ENCODE measurements around the gene KCNJ18.
"Not testable (repeated sequence)": the region's sequence is repeated elsewhere in the genome, so short reads cannot be mapped to it uniquely, and the experiment has no call there.

KCNJ18 gene

DNA sequence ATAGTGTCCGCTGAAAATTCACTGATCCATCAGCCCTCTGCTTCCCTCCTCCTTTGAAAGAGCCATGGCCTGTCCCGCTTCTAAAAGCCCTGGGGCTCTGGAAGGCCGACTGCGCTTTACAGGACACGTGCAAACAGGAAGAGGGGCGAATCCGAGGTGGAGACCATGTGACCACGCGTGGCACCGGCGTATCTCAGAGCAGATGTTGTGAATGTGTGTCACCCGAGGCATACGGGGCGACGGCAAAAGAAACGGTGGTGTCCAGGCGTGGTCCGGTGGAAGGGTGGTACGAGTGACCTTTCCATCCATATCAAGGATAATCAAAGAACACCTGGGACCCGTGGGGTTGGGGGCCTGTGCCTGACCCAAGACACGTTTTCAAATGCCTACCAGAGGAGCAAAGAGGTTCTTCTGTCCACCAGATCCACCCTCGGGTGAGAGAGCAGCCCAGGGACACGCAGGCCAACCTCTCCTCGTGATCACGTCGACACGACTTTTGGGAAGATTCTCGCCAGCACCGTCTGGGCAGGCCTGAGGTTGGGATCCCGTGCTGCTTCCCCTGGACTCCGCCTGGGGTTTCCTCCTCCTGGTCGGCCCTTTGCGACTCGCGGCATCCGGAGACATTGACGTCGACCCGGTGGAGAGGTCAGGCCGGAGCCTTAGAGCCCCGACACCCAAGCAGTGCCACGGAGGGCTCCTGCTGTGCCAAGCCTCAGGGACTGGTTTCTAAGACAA is 7.1 kb upstream of the KCNJ18 start:
- DNase-seq (ENCODE audit: low spot score), result not testable (repeated sequence)

DNA sequence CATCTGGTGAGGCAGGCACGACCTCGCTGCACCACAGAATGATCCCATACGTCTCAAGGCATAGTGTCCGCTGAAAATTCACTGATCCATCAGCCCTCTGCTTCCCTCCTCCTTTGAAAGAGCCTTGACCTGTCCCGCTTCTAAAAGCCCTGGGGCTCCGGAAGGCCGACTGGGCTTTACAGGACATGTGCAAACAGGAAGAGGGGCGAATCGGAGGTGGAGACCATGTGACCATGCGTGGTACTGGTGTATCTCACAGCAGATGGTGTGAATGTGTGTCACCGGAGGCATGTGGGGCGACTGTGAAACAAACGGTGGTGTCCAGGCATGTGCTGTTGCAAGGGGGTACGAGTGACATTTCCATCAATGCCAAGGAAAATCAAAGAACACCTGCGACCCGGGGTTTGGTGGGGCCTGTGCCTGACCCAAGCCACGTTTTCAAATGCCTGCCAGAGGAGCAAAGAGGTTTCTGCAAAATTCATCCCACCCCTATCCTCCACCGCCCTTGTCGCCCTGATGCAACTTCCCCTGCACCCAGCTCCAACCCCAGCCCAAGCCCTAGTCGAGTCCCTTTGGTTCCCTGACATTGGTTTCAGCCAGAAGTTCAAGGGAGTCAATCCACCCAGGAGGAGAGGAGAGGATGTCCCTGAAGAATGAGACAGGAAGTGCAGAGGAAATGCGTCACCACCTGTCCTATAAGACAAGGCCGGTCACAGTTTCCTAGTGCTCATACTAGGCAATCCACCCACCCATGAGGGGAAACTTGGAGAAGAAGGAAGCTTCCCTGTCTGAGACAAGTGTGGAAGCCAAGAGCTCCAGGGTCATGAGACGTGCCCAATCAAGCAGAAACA is 5.9 kb upstream of the KCNJ18 start:
- no peak for DNase-seq (ENCODE audit: low spot score)

DNA sequence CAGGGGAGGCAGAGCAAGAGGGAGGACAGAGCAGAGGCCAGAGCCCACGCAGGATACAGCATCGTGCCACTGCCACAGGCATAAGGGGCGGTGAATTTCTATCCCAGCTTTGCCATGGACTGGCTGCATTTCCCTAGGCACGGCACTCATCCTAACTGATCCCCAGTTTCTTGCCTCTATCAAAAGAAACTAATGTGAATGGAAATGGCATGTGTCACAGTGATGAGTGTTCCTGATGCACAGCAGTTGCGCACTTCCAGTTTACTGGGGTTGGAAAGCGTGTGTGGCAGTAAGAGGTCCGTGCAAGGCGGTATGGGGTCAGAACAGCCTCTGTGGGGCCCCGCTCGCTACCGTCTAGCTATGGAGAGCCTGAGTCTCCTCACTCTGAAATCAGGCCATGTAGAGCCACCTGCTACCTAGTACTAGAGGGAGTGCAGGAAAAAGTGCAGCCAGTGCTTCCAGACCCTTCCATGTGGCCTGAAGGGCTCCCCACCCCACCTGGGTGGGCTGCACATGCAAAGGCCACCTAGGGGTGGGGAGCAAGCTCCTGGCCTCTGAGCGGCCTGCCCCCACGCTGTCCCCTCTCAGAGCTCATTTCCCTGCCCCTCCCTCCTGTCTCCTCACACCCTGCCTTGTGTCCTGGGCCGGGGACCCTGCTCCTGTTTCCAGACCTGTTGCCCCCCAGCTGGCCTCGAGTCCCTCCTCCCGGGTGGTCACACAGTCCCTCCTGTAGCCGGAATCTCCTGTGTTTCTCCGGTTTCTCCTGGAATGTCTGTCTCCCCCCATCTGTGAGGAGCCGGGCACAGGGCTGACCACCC is 5.0 kb upstream of the KCNJ18 start:
- DNase-seq (ENCODE audit: low spot score), result no peak

DNA sequence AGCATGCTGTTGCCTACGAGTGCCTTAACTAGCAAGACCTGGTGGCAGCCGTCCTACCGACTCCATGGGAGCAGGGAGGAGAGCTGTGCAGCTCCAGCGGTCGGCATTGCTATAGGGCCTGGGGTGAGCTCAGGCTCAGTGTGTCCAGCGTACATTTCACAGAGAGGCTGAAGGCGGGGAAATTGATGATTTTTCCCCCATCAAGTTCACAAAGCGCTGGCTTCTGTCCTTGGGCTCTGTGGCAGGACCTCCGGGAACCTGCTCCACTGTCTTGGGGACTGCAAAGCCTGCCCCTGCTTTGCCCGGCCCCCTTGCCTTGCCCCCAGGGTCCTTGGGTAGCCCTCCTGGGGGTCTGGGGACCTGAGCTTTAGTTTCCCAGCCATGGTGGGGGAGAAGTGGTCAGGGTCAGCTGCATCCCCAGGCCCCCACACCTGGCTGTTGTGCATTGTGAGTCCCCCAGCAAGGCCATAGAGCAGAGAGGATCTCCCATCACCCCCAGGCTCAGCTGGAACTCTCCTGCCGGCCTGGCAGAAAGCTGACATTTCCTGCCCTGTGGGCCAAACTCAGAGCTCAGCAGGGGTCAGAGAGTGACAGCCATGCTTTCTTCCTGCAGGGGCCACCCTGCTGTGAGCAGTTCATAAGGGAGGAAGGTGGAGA is 3.9 kb upstream of the KCNJ18 start:
- no peak for DNase-seq (ENCODE audit: low spot score)

DNA sequence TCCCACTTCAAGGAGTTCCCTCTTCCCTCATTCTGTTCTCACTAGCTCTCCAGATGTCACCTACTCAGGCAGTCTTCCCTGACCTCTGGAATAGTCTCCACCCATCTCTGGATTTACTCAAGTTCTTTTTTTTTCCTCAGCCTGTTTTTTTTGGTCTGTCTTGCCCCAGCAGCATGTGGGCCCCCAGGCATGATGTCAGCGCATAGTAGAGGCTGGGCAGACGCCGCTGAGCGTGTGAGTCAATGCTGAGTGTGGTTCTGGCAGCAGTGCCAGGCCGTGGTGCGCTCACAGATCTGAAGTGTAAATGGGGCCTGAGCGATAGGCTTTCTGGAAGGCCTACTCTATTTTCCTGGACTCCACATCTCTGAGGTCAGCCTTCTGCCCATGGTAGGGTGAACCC is 2.7 kb upstream of the KCNJ18 start:
- DNase-seq (ENCODE audit: low spot score), result peak; percentile 73

DNA sequence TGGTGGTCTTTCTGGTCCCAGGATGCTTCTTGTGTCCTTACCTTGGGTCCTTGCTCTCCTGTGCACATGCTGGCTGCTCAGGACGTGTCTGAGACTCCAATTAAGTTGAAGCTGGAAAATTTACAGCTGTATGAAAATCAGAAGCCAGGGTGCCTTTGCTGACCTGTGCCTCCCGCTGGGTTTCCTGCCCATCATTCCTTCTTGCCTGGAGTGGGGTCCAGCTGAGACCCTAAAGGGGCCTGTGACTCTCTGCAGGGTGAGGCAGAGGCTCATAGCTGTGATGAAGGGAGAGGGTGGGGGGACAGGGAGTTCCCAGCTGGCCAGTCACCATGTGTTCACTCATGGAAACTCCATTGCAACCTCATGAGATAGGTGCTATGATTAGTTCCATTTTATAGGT is 1.5 kb upstream of the KCNJ18 start:
- not testable (repeated sequence) for DNase-seq (ENCODE audit: low spot score)

DNA sequence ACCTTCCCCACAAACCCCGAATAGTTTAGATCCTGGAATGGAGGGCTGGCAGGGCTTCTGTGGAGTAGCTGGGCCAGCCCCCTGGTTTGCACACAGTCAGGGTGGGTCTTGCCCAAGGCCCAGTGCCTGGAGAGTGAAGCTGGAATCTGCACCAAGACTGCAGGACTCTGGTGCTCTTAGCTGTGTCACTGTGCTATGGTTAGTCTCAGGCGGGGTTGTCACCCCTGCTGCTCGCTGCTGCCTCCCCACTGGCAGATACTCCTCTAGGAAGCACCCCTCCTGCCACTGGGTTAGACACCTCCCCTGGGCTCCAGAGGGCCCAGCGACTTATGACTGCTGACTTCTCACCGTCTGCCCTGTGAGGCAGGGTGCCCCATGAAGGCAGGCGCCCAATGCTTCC is 842 bp upstream of the KCNJ18 start:
- not testable (repeated sequence) for DNase-seq (ENCODE audit: low spot score)

DNA sequence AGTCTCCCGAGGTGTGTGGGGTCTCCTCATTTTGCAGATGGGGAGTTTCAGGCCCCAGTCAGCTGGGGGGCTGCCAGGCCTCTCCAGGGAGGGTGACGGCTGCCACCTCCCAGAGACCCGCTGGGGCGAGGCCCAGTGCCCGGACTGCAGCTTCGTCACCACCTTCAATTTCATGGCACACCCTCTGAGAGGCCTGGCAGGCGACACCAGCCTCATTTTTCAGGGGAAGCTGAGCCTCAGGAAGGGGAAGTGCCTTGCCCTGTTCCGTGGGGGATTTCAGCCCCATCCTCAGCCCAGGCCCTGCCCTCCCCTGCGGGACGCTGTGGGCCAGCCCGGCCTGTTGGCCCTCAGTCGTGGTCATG is 362 bp downstream of the KCNJ18 start:
- DNase-seq (ENCODE audit: low spot score), result not testable (repeated sequence)

DNA sequence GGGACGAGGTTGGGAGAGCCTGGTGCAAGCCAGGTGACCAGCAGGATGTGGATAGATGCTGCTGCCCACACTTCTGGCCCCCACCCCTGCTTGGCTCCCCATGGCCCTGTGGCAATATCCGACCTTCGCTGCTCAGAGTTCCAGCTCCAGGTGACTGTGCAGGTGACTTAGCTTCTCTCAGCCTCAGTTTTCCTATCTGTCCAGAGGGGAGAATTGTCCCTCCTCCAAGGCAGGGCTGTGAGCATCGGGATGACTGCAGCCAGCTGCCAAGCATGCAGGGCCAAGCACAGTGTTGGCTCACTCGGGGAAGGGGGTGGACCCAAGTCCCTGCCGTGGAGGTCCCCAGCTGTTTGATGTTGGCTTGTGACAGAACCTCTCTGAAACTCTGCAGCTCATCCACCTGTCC is 1.1 kb downstream of the KCNJ18 start:
- not testable (repeated sequence) for DNase-seq (ENCODE audit: low spot score)

DNA sequence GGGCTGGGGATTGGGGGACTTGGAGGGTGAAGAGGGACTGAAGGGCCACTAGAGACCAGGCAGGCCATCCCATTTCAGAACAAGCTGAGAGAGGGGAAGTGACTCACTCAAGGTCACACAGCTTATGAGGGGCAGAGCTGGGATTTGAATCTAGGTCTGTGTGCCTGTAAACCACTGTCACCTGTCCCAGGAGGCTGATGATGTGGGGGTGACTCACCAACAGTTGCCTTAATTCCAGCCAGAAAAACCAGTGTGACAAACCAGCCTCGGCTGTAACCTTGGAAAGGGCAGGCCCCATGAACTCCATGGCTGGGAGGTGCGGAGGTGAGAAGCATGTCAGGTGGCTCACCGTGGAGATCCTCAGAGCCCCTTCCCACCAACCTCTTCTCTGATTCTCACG is 1.6 kb downstream of the KCNJ18 start:
- not testable (repeated sequence) for DNase-seq (ENCODE audit: low spot score)

DNA sequence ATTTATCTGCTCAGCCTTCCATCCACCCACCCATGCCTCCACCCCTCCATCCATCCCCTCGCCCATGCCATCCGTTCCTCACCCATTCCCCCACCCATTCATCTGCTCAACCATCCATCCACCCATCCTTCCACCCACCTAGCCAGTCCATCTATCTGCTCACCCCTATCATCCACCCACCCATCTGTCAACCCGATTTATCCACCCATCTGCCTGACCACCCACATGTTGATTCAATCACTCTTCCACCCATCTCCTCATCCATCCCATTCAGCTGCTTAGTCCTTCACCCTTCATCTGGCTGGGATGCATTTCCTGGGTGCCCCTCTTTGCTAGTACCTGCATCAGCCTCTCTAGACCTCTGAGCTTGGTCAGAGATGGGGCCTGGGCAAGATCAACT is 3.9 kb downstream of the KCNJ18 start:
- not testable (repeated sequence) for DNase-seq (ENCODE audit: low spot score)

DNA sequence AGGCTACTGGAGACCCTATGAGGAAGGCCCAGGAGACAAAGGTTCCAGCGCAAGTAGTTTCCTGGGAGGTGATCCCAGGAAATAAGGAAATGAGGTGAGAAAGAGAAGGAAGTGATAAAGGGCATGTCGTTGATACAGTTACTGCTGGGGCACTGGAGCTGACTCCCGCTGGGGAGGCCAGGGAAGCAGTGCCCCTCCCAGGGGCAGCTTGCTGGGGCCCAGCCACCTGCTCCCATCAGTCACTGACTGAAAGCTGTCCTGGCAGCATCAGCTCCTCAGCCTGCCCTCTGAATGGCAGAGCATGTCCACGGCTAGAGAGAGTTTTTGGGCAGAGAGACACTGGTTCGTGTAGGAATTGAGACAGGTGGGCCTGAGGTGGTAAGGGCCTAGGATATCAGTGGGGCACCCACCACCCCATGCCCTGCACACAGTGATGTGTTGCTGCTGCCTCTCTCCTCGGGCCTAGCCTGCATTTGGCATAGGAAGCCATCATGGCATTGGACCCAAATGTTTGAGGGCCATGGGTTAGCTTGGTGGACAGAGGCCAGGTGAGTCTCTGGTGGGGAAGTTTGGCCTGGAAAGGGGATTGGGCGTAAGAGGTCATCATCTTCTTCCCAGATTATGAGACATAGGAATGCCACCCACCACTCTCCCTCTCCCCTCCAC is 4.7 kb downstream of the KCNJ18 start:
- DNase-seq (ENCODE audit: low spot score), result not testable (repeated sequence)

DNA sequence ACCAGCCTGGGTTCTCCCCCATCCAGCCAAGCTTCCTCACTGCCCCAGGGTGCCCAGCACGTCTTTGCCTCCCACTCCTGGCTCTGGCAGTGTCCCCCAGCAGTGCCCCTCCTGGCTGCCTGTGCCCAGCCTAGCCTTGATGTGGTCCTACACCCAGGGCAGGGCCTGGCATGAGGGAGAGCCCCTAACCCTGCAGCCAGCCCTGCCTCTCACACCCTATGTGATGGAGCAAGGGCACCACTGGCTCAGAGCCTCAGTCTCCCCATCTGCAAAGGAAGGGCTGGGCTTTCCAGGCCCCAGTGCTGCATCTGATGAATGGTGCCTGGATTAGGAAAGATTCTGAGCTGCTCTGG is 5.2 kb downstream of the KCNJ18 start:
- not testable (repeated sequence) for DNase-seq (ENCODE audit: low spot score)

DNA sequence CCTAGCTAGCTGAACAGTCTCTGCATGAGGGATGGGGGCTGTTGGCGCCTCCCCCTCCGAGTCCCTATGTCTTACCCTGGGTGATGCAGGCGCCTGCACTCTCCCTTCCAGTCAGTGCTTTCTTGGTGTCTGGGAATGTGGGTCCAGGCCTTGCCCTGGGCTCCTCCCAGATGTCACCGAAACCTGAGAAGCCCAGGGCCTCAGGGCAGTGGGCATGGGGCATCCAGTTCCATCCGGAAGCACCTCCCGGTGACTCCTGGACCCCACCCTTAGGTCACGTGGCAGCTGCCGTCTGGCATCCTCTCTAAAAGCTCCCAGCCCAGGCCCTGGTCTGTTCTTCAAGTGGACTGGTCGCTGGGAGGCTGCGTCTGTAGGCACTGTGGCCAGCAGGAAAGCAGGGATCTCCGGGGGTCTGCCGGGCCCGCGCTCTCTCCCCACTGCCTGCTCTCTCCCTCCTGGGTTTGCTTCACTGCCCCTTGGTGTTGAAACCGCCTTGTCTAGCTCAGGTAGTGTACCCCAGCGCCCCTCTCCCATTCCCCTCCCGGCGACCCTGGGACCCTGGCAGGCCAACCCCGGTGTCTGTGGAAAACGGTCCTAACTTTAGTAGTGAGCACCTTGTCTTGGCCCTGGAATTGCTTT is 6.2 kb downstream of the KCNJ18 start:
- not testable (repeated sequence) for DNase-seq (ENCODE audit: low spot score)

DNA sequence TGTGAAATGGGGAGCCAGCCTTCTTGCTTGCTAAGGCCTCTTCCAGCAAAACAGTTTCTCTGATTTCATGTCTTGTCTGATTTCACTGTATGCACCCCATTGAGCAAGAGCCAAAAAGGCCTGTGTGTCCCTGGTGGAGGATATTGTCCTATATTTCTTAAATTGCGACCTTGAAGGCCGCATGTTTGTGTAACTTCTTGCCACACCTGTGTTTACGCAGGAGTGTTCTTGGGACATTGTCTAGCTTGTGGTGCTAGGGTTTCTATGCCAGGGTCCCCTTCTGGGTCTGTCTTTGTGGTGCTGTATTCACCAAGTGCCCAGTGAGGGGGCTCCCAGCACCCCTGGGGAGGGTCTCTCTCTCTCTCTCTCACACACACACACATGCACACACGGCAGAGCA is 6.8 kb downstream of the KCNJ18 start:
- not testable (repeated sequence) for DNase-seq (ENCODE audit: low spot score)

DNA sequence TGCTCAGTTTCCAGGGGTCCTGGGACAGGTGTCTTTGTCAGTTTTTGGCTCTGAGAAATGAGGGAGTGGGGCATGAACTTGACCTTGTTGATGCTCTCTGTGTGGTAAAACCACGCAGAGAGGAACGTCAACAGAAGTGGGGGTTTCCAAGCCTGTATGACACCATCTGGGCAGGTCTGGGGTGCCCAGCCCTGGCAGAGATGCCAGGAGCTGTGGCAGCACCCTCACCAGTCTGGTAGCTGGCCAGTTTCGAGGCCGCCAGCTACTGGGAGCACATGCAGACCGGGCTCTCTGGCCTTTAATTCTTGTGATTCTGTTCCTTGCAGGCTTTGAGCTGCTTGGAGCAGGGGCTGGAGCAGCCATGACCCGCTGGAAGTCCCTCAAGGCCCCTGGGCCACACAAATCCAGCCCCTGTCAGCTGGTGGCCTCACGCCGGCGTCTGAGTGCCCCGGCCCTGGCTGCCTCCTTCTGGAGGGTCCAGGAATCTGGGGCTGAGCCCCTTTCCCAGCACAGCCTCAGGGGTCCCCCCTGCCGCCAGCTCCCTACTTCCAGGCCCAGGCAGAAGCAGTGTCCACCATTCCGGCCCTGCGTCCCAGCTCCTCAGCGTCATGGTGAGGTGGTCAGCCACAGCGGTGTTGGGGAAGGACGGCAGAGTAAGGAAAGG is 7.4 kb downstream of the KCNJ18 start:
- DNase-seq (ENCODE audit: low spot score), result not testable (repeated sequence)

DNA sequence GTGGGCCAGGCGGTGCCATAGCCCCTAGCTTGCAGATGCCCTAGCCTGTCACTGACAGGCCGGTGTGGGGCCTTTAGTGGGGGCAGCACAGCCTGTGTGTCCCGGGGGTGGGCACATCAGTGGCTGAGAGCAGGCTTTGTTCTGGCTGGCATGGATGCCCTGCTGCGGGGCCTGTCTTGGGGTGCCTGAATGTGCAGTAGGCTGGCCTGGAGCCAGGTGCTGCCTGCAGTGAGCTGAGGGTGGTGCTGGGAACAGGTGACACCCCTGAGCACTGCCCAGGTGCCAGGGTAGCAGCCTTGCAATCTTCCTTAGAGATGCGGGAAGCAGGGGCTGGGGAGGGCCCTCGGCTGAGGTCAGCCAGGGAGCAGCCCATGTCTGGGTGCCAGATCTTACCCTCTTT is 8.8 kb downstream of the KCNJ18 start:
- DNase-seq (ENCODE audit: low spot score), result not testable (repeated sequence)

DNA sequence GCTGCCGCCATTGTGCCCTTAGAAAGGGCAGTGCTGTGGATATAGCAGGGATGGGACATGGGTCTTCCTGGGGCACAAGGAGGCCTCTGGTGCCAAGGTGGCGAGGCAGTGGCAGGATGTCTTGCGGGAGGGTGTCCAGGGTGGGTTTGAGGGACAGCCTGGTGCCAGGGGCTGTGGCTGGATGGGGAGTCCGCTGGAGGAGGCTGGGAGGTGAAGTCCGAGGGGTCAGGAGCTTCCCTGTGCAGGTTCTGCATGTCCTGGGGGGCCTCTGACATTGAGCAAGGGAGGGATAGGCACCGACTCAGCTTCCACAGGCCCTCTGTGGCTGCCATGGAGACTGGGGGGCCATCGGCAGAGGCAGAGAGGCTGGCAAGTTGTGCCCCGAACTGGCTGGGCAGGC is 9.7 kb downstream of the KCNJ18 start:
- not testable (repeated sequence) for DNase-seq (ENCODE audit: low spot score)

DNA sequence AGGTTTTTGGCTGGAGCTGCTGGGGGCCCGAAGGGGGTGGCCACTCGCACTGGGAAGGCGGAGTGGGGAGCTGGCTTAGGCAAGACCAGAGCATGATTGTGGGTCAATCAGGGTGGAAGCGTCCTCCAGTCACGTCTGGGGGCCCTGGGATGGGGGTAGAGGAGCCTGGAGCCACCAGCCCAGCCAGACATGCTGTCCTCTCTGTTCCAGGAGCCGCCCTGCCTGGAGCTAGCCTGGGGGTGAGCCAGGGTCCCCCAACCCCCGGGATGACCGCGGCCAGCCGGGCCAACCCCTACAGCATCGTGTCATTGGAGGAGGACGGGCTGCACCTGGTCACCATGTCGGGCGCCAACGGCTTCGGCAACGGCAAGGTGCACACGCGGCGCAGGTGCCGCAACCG is 10.2 kb downstream of the KCNJ18 start:
- DNase-seq (ENCODE audit: low spot score), result not testable (repeated sequence)

DNA sequence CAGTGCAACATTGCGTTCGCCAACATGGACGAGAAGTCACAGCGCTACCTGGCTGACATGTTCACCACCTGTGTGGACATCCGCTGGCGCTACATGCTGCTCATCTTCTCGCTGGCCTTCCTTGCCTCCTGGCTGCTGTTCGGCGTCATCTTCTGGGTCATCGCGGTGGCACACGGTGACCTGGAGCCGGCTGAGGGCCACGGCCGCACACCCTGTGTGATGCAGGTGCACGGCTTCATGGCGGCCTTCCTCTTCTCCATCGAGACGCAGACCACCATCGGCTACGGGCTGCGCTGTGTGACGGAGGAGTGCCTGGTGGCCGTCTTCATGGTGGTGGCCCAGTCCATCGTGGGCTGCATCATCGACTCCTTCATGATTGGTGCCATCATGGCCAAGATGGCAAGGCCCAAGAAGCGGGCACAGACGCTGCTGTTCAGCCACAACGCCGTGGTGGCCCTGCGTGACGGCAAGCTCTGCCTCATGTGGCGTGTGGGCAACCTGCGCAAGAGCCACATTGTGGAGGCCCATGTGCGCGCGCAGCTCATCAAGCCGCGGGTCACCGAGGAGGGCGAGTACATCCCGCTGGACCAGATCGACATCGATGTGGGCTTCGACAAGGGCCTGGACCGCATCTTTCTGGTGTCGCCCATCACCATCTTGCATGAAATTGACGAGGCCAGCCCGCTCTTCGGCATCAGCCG is 10.8 kb downstream of the KCNJ18 start:
- not testable (repeated sequence) for DNase-seq (ENCODE audit: low spot score)

Data from GM03348 (cell line).